Heart left ventricle (tissue), 16 donors: ENCODE measurements around the gene CNIH2. TPM values are rescaled to one million over a fixed set of nuclear protein-coding genes. Genes with fewer than 3 reads are reported as not detected.
"Not testable (repeated sequence)": the region's sequence is repeated elsewhere in the genome, so short reads cannot be mapped to it uniquely, and the experiment has no call there.

Experiments used
- ATAC-seq, 4 donors: fragments of 200-7000 bp; cut with Tn5 transposase; one replicate each; pipeline ENCODE4 v1.9.1; 2020 to 2022; ENCODE audit warnings: moderate library complexity in 4 of 4, mild to moderate bottlenecking in 3 of 4, moderate number of reproducible peaks in 1 of 4
- DNase-seq, 5 donors: peaks; one replicate each; pipeline ENCODE4 v3.0.0-alpha.2; 2020
- H3K27ac ChIP-seq, 12 donors: fragments of 200-600 bp; sonication (generic) in 4 of 12; one replicate each; pipeline versions ENCODE4 v1.5.0 to v1.8.0; 2016 to 2022; ENCODE audit warnings: mild to moderate bottlenecking in 2 of 12
- H3K27me3 ChIP-seq, 9 donors: fragments of 200-600 bp; sonication (generic) in 2 of 9; one replicate each; pipeline versions ENCODE4 v1.5.1 to v1.8.0; 2016 to 2022; ENCODE audit warnings: mild to moderate bottlenecking in 3 of 9
- H3K36me3 ChIP-seq, 9 donors: fragments of 200-600 bp; sonication (generic) in 2 of 9; one replicate each; pipeline versions ENCODE4 v1.5.0 to v1.8.0; 2018 to 2022; ENCODE audit warnings: mild to moderate bottlenecking in 2 of 9
- H3K4me1 ChIP-seq, 12 donors: fragments of 200-600 bp; sonication (generic) in 4 of 12; one replicate each; pipeline versions ENCODE4 v1.5.0 to v1.8.0; 2016 to 2022; ENCODE audit warnings: mild to moderate bottlenecking in 3 of 12
- H3K4me3 ChIP-seq, 12 donors: fragments of 200-600 bp; sonication (generic) in 4 of 12; one replicate each; pipeline versions ENCODE4 v1.5.0 to v1.8.0; 2017 to 2022; ENCODE audit warnings: mild to moderate bottlenecking in 9 of 12, moderate library complexity in 4 of 12
- H3K9me3 ChIP-seq, 12 donors: fragments of 200-600 bp; sonication (generic) in 4 of 12; one replicate each; pipeline versions ENCODE4 v1.5.0 to v1.8.0; 2016 to 2022; ENCODE audit warnings: mild to moderate bottlenecking in 1 of 12
- POLR2A ChIP-seq, 2 donors: fragments of 450-650 bp; IDR thresholded peaks; one replicate each; pipeline ENCODE4 v1.6.1; 2017; ENCODE audit warnings: antibody characterized with exemption in 2 of 2, mild to moderate bottlenecking in 2 of 2, moderate library complexity in 2 of 2
- WGBS, 4 donors: extraction: QIAGEN DNeasy Blood & Tissue Kit in 2 of 4; methylation state at CpG; one replicate each; pipeline versions ENCODE4 v1.1.5 to v1.1.7; 2013 to 2018; 5-methylcytosine and 5-hydroxymethylcytosine counted together
- intact Hi-C, 10 donors: fragments of 100-400 bp; cut with DNase I; formaldehyde crosslinking; loops; one replicate each; pipeline versions ENCODE4 v1.11.1 to v1.14.2; 2022
- polyA plus RNA-seq, 2 donors: library from polyadenylated mRNA; stranded (reverse); fragments of 200-250 nt; gene quantifications; one replicate each; pipeline ENCODE4 v1.2.3, GENCODE V29; 2013
- total RNA-seq, 9 donors: library from RNA; depleted of rRNA in 2 of 9; stranded (reverse); fragments of >200 nt in 2 of 9; fragmentation: NEBNext Ultra II Directional in 3 of 9; extraction: Animal tissue kit (Norgen Biotek cat#: 25700) in 3 of 9; gene quantifications; one replicate each; pipeline versions ENCODE4 v1.1.0 to v1.2.4, GENCODE V29; 2016 to 2023
- TF ChIP-seq, protein P1 (sequence below), 12 donors: fragments of 200-600 bp; sonication (generic) in 4 of 12; IDR thresholded peaks; one replicate each; pipeline versions ENCODE4 v1.5.0 to v1.8.0; 2018 to 2022; ENCODE audit warnings: antibody characterized with exemption in 12 of 12, mild to moderate bottlenecking in 5 of 12
- donor health status: ischemic (EF 13 %, LVEDD 7.1; RV severe dilation, severe dysfunction).
- donor health status: healthy with polysubstance abuse.
- donor health status: DM: no; HTN: yes; CAD: no.
- donor health status: DM: no; HTN: no; CAD: no.
- donor health status: ischemic (EF 25% LVEDD 6.9; RV normal size, moderate dysfunction).
- donor health status: ischemic (EF 25% LVEDD 5.7; RV mildly dilated, moderate dysfunction).
- donor health status: healthy.
- donor health status: DM: yes; HTN: yes; CAD: no.
- donor health status: ischemic (EF 35%, LVEDD 5.7; RV mildly dilated, moderate dysfunction).
- donor health status: nonischemic (EF 11% LVEDD 7.7; RV severe dilation, severe dysfunction).
- donor health status: DM: yes; HTN: yes; CAD: no.
- donor health status: PGD.
- donor health status: ischemic (EF 29% LVEDD 5.4; RV normal size, mild dysfunction).
- donor health status: nonischemic (EF 23%, LVEDD 6.1; RV moderate dilation, normal function).

The CNIH2 gene
- total and polyA plus RNA-seq, 11 donors = 0.08 to 0.40 (median 0.25) TPM; not detected in 8

GRCh38 chr11:66247801-66248200, 30.2 kb upstream of the CNIH2 start:
- H3K27me3 ChIP-seq = no peaks in the 10 kb centered on the region
- intact Hi-C loops = no loop called here
- H3K4me1 ChIP-seq = peaks cover 0 to 5% (median 0%) of the 10 kb centered on the region in 12 donors
- no peak for ATAC-seq
- DNase-seq = no peak
- TF ChIP-seq, protein P1, sequence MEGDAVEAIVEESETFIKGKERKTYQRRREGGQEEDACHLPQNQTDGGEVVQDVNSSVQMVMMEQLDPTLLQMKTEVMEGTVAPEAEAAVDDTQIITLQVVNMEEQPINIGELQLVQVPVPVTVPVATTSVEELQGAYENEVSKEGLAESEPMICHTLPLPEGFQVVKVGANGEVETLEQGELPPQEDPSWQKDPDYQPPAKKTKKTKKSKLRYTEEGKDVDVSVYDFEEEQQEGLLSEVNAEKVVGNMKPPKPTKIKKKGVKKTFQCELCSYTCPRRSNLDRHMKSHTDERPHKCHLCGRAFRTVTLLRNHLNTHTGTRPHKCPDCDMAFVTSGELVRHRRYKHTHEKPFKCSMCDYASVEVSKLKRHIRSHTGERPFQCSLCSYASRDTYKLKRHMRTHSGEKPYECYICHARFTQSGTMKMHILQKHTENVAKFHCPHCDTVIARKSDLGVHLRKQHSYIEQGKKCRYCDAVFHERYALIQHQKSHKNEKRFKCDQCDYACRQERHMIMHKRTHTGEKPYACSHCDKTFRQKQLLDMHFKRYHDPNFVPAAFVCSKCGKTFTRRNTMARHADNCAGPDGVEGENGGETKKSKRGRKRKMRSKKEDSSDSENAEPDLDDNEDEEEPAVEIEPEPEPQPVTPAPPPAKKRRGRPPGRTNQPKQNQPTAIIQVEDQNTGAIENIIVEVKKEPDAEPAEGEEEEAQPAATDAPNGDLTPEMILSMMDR (IDR thresholded peaks at IDR 0.05) = no peak
- no peak for TF ChIP-seq POLR2A (IDR thresholded peaks at IDR 0.05)
- H3K9me3 ChIP-seq = no peaks in the 10 kb centered on the region
- no peak overlapping the region for H3K4me3 ChIP-seq
- H3K36me3 ChIP-seq = peaks cover 0 to 28% (median 19%) of the 10 kb centered on the region in 9 donors
- WGBS, 4 donors = 88 to 91% (median 90%) methylated on average over 3 of the region's 3 CpGs
- no peak overlapping the region for H3K27ac ChIP-seq

DNA sequence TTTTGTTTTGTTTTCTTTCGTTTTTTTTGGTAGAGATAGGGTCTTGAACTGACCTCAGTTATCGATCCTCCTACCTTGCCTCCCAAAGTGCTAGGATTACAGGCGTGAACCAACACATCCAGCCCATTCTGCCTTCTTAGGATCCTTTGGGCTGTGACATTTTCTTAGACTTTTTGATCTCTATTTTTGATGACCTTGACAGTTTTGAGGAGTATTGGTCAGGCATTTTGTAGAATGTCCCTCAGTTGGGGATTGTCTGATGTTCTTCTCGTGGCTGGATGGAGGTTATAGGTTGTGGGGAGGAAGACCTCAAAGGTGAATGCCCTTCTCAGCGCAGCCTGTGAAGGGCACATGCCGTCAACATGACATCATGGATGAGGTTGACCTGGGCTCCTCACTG, 29.1 kb upstream of the CNIH2 start:
- TF ChIP-seq, protein P1 (IDR thresholded peaks at IDR 0.05) = no peak
- TF ChIP-seq POLR2A (IDR thresholded peaks at IDR 0.05) = no peak
- Histone ChIP-seq H3K36me3 (peaks cover 0 to 20% (median 10%) of the 10 kb centered on the region in 9 donors), H3K4me3 (no peak overlapping the region), H3K27ac (no peak overlapping the region), H3K9me3 (no peaks in the 10 kb centered on the region), H3K27me3 (no peaks in the 10 kb centered on the region), H3K4me1 (peaks cover 0 to 6% (median 0%) of the 10 kb centered on the region in 12 donors)
- intact Hi-C loops = no loop called here
- ATAC-seq (no peak), DNase-seq (no peak)
- WGBS, 4 donors = 84 to 94% (median 89%) methylated on average over 6 of the region's 6 CpGs

DNA sequence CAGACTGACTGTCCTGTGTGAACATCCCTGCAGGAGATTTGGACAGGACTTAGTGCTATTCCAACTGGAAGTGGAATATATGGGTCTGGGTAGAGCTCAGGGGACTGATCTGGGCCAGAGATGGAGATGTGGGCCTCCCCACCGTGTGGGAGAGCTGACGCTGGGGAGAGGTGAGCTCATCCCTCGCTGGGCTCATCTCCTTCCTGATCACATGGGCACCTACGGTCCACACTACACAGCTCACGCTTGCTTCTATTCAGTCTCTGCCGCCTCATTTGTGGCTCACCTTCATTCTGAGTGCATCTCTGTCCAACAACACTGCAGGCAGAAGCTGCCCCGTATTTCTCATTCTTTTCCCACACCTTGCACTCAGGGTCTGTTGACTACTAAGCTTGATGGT, 26.2 kb upstream of the CNIH2 start:
- no peak overlapping the region for H3K27ac ChIP-seq
- TF ChIP-seq, protein P1 (IDR thresholded peaks at IDR 0.05) = no peak
- no peak for TF ChIP-seq POLR2A (IDR thresholded peaks at IDR 0.05)
- WGBS, 4 donors = 78 to 86% (median 79%) methylated on average over 7 of the region's 7 CpGs
- no peak for ATAC-seq
- DNase-seq = no peak
- H3K27me3 ChIP-seq = peaks cover 0 to 2% (median 0%) of the 10 kb centered on the region in 9 donors
- intact Hi-C loops = no loop called here
- H3K36me3 ChIP-seq = peaks cover 0 to 9% (median 0%) of the 10 kb centered on the region in 9 donors
- no peaks in the 10 kb centered on the region for H3K9me3 ChIP-seq
- H3K4me1 ChIP-seq = peaks cover 0 to 11% (median 3%) of the 10 kb centered on the region in 12 donors
- no peak overlapping the region for H3K4me3 ChIP-seq

GRCh38 chr11:66253081-66253480, 24.9 kb upstream of the CNIH2 start:
- H3K9me3 ChIP-seq, H3K27me3 ChIP-seq, H3K4me3 ChIP-seq, H3K27ac ChIP-seq, H3K36me3 ChIP-seq, DNase-seq, ATAC-seq, intact Hi-C loops: not testable (repeated sequence)
- peaks cover 0 to 16% (median 9%) of the 10 kb centered on the region in 12 donors for H3K4me1 ChIP-seq
- 34 to 52% (median 47%) methylated on average over 6 of the region's 6 CpGs for WGBS, 4 donors

- no peak for TF ChIP-seq POLR2A (IDR thresholded peaks at IDR 0.05)
- TF ChIP-seq, protein P1 (IDR thresholded peaks at IDR 0.05) = peak in 6 of 12 donors; percentile 0 to 31 (median 18)
- ATAC-seq (peak in 1 of 4 donors; percentile 0), DNase-seq (no peak)
- peaks cover 0 to 17% (median 12%) of the 10 kb centered on the region in 12 donors for H3K4me1 ChIP-seq
- intact Hi-C loops = loop anchor here in 7 of 10 donors (1.0 to 2.0 kb wide), 2 partner anchors 36 kb away; no protein-coding TSS in a partner anchor
- peaks cover 0 to 42% (median 27%) of the 10 kb centered on the region in 9 donors for H3K36me3 ChIP-seq
- H3K4me3 ChIP-seq = peak overlapping the region; percentile 33 to 99 (median 90)
- WGBS, 4 donors = 3 to 13% (median 6%) methylated on average over 19 to 28 of the region's 28 CpGs
- no peaks in the 10 kb centered on the region for H3K9me3 ChIP-seq
- peak overlapping the region in 10 of 12 donors; percentile 66 to 89 (median 82) for H3K27ac ChIP-seq
- peaks cover 0 to 7% (median 0%) of the 10 kb centered on the region in 9 donors for H3K27me3 ChIP-seq
Observed at GRCh38 chr11:66258473-66258893, 19.5 kb upstream of the CNIH2 start.
